GM21390 (cell line): Measurements from ENCODE around the gene ZNF316.

ENCODE experiments used
- ATAC-seq: cut with Tn5 transposase; IDR thresholded peaks from one replicate; pipeline ENCODE4 v1.9.1; 2021; ENCODE audit not compliant: unreplicated experiment

The ZNF316 gene

DNA sequence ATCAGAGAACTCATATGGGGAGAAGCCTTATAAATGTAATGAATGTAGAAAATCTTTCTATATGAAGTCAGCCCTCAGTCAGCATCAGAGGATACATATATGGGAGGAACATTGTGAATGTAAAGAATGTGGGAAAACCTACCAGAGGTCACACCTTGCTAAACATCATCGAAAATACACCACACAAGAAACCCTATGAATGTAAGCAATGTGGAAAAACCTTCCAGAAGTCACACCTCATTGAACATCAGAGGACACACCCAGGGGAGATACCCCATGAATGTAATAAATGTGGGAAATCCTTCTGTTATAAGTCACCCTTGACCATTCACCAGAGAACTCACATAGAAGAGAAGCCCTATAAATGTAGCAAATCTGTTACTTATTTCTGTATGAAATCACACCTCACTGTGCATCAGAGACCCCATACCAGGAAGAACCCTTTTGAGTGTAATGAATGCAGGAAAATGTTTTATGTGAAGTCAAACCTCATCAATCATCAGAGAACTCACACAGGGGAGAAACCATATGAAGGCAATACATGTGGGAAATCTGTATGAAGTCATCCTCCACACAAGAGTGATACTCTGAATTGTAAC is 38.8 kb downstream of the ZNF316 start:
- no peak for ATAC-seq

DNA sequence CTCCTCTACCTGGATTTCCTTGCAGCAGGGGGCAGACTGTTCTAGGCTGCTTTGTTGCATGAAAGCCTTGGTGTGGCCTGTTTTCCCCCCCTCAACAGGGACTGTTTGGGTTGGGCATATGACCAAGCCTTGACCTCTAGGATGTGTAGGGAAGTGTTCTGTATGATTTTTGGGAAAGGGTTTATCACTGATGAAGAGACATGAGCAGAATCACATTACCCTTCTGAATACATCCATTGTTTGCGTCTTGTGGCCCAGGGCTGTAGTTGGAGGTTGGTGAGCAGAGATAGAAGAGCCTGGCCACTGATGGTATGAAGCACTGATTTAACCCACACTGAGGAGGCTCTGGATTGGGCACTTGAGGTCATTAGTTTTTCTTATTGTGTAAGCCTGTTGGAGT is 43.0 kb downstream of the ZNF316 start:
- ATAC-seq = no peak

DNA sequence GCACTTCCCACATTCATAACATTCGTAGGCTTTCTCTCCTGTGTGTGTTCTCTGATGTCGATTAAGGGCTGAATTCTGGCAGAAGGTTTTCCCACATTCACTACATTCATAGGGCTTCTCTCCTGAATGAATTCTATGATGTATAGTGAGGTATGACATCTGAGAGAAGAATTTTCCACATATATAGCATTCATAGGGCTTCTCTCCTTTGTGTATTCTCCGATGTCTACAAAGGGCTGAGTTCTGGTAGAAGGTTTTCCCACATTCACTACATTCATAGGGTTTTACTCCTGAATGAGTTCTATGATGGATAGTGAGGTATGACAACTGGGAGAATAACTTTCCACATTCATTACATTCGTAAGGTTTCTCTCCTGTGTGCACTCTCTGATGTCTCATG is 54.0 kb downstream of the ZNF316 start:
- no peak for ATAC-seq

DNA sequence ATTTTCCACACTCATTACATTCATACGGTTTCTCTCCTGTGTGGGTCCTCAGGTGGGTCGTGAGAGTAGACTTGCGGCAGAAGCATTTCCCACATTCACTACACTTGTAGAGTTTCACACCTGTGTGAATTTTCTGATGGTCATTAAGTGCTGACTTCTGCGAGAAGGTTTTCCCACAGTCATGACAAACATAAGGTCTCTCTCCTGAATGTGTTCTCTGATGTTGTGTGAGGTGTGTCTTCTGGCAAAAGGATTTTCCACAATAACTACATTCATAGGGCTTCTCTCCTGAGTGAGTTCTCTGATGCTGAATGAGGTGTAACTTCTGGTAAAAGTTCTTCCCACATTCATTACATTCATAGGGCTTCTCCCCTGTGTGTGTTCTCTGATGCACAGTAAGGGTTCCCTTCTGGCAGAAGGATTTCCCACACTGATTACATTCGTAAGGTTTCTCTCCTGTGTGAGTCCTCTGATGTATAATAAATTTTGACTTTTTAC is 54.5 kb downstream of the ZNF316 start:
- no peak for ATAC-seq

DNA sequence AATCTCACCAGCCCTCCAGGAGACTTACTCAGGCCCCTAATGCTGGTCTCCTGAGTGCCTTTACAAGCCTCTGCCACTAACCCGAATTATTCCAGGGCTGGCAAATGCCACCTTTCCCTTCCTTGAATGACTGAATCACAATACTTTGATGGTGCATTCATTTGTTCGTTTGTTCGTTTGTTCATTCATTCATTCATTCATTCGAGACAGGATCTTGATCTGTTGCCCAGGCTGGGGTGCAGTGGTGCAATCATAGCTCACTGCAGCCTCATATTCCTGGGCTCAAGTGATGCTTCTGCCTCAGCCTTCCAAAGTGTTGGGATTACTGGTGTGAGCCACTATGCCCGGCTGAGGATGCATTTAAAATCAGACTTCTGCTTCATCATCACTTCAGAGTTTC is 63.7 kb downstream of the ZNF316 start:
- ATAC-seq = no peak

DNA sequence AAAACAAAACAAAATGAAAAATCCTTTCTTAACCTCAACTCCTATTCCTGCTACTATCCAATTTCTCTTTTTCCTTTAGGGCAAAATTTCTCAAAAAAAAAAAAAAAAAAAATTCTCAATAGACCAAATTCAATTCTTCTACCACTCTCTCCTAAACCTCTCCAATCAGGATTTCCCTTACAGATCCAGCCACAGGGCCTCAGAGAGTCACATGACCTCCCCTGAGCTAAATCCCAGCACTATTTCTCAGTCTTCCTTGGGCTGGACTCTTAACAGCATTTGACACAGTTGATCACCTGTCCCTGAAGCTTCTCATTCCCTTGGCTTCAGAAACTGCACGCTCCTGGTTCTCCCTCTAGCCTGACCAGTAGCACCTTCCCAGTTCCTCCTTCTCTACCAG is 64.7 kb downstream of the ZNF316 start:
- ATAC-seq = no peak
